Activated T-helper 1 cell treated with anti-CD3 and anti-CD28 coated beads, Interleukin-2, amount 50 U/mL, for 16 hours (primary cell): Measurements from ENCODE around the gene KICS2.

Experiments used
- DNase-seq, 2 donors: peaks; one replicate each; pipeline ENCODE4 v3.0.0-alpha.2; 2020; ENCODE audit warnings: low read depth in 1 of 2, low spot score in 1 of 2

The KICS2 gene

GRCh38 chr12:64175254-64175945, 46.7 kb downstream of the KICS2 start:
- DNase-seq = no peak

- no peak for DNase-seq
Observed at GRCh38 chr12:64173456-64173855, 48.6 kb downstream of the KICS2 start.
